A673 (cell line): Measurements from ENCODE around the gene KIF12.

Source experiments
- CTCF ChIP-seq: fragments of 300-800, 200-600 bp; sonication (generic); conservative IDR thresholded peaks from 2 replicates; pipeline ENCODE4 v1.5.1; 2017; ENCODE audit warnings: low read depth, mild to moderate bottlenecking, antibody characterized with exemption, low read length, moderate library complexity, mixed read lengths
- EZH2 ChIP-seq: fragments of 200-600 bp; sonication (generic); IDR thresholded peaks from 2 replicates; pipeline ENCODE4 v1.6.1; 2017; ENCODE audit warnings: borderline replicate concordance, low read depth, mild to moderate bottlenecking, mixed read lengths, antibody characterized with exemption, low read length; ENCODE audit not compliant: poor library complexity, severe bottlenecking

DNA sequence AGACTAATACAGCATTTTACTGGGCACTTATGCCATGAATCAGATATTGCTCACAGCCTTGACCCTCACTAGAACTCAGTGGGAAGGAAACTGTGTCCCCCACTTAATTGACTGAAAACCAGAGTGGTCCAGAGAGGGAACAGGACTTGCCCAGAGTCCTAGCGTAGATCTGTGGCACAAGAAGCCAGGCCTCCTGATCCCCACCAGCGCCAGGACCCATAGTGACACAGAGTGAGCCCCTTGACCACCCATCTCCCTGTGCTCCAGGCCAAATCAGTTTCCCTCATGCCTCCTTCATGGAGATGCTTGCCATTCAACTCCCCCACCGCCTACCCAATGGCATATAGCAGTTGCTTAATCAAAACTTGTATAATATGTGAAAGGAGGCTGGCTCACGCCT, 8.3 kb downstream of the KIF12 start:
- TF ChIP-seq CTCF (no peak), EZH2 (no peak)
